ENCODE results near the gene CDH4.

The CDH4 gene

DNA sequence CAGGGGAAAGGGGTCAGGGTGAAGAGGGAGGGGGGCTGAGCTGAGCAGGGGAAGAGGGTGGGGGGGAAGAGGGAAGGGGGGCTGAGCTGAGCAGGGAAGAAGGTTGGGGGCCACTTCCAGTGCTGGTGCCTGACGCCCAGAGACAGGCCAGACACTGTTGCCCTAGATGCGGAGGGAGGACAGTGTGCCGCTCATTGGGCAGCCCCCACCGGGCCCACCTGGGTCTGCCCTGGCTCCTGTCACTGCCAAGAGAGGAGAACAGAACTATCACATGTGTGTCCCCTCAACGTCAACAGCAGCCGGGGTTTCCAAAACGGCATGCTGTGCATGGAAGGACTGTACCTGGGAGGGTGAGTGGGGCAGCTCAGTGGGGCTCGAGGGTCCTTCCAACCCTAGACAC is 342.1 kb downstream of the CDH4 start:
- no peak for DNase-seq

DNA sequence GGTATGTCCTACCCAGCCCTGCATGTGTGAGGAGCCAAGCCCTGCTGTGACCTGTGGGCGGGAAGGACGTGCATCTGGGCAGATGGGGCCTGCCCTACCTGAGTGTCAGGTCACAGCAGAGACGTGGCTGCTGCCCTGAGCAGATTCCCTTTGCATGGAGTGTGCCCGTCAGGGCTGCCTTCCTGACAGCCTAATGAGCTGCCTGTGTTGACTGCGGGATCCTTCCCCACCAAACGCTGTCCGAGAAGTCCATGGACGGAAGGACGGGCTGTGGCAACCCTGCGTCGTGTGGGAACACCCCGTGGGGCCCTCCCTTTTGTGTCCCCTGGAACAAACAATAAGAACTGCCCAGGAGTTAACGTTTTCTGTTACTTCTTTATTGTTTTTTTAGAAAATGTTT is 343.2 kb downstream of the CDH4 start:
- no peak for DNase-seq

DNA sequence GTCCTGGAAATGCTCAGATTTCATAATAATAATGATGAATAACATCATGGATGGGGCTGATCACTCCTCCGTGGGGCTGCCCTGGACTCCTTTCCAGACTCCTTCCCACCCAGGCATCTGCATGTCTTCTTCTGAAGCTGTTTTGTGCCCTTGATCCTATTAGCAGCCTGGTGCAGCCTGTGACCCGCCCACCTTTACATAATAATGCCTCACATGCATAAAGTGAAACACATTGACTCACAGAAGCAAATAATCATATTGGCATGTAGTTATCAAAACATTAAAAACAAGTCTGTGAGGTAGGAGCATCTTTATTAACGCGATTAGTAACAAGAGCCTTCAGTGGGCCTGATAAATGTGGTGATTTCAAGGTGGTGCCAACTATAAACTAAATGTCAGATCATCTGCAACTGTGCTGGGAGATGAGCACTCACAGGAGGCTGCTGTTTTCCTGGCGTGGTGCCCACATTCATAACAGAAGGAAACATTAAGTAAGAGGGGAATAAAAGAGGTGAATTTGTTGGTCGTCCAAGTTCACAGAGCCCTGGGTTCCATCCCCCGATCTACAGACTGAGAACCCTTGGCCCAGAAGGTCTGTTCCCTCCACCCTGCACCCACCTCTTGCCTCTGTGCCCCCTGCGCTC is 344.7 kb downstream of the CDH4 start:
- DNase-seq: no peak

DNA sequence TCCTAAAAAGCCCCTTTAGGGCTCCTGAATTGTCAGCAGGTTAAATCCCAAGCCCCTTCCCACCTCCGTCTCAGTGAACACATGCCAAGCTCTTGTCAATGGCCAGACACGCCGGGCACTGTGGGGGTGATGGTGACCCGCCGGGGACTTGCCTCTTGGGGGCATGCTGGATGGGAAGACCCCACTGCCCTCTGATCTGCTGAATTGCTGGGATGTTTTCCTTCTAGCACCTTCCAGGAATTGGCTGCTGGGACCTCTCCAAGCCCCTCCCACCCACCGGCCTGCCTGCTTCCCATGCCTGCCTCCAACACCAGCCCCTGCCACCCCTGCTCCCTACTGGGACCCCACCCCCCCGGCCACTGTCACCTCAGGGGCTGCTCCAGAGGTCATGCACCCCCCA is 345.9 kb downstream of the CDH4 start:
- DNase-seq: no peak

DNA sequence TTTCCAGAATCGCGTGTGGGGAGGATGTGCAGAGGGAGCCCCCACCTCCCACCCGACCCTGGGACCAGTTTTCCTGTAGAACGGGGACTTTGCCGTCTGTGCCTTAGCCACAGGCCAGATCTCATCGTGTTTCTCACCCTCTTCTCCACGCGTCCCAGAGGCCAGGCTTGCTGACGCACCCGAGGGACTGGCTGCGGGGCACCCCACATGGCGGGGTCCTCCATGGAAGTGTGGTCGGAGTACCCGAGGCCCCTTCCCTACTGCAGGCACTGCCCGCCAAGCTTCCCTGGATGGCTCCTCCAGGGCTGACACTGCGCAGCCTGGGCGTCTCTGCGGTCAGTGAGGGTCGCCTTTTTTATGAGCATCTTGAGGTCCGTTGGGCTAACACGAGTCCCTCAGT is 346.5 kb downstream of the CDH4 start:
- no peak for DNase-seq

DNA sequence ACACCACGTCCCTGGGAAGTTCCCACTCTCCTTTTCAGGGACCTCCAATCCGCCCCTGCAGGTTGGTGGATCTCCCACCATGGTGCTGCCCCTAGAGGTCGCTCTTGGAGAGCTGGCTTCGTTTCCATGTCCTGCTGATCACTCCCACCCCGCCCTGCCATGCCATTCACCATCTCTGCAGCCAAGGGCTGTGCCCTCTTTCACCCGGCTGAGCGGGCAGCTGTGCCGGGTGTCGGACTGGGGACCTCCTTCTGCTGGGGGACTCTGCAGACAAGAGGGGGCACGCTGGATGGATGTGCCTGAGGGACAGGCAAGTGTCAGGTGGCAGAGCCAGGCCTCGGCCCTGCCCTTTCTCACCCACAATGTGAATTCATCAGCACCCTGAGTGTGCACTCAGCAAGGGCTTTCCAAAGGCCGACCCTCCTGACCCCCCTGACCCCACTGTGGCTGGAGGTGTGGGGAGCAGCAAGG is 347.0 kb downstream of the CDH4 start:
- no peak for DNase-seq

DNA sequence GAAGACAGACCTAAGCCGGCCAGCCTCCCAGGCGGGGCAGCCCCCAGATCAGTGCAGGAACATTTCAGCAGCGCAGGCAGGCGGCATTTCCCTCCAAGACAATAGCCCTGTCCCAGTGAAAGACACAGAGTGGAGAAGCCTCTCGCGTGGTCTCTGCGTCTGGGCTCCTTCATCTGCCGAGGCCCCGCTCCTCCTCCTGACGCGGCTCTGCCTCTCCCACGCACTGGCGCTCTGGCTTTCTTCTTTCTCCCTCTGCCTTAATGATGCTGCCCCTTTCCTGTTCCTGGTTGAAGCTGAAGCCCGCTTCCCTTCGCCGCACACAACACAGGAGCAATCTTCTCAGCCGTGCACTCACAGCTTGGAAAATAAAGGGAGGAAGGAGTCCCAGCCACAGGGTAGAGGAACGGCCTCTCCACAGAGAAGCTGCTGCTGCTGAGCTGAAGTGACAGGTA is 347.5 kb downstream of the CDH4 start:
- DNase-seq: no peak

DNA sequence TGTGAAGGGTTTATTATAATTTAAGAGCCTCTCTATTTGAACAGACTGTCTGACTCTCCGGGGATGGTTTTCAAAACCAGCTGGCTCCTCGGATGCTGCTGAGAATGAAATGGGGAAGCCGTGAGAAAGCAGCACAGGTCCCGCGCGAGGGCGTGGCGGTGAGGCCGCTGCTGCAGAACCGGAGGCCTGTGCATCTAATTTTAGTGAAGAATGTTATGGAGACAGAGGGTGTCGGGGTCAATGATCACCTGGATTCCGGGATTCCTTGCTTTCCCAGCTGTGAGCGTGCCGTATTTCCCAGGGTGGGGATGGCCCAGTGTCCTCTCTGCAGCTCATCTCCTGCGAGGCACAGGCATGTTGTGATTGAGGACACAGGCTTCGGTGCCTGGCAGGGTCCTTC is 348.0 kb downstream of the CDH4 start:
- no peak for DNase-seq

DNA sequence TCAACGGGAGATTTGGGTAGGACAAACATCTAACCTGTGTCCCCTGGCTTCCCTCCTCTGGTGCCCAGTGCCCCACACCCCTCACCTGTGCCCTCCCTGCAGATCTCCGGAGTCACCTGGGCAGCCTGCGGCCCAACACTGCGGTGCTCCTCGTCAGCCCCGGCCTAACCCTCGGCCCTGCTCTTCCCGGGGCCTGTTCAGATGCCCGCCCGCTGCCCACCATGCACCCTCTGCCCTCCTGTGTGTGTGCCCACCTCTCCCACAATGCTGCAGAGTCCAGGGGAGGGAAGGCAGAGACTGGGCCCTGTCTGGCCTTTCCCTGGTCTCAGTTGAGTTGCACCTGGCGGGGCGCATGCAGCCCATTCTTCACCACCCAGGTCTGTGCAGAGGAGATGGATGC is 349.3 kb downstream of the CDH4 start:
- no peak for DNase-seq

DNA sequence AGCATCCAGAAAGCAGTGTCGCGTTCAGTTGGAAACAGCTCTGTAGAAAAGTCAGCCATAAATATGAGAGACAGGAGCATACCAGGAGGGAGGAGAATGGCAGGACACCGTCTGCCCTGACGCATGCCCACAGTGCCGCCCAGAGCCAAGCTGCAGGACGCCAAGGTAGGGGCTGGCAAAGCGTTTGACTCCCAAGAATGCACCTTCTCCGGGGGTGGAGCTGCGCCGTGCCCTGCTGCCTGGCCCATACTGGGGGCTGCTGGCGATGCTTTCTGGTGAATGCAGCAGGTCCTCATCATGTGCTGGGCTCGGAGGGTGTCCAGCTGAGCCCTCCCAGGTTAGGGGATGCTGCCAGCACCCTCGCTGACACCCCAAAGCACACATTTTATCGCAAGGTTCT is 349.8 kb downstream of the CDH4 start:
- no peak for DNase-seq

DNA sequence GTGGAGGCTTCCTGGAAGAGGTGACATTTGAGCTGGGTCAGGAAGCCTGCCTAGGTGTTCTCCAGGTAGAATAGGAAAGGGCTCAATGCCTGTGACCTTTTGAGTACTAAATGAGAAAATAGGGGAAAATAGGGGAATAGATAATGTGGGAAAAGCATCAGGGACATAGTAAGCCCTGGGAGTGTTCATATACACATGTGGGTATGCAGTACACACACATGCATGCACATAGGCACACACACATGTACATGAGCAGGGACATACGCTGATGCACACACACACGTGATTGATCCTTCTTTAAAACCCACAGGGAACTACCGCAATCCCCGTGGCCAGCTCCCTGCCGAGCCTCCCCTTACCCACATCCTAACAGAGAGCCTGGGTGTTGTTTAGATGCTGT is 351.7 kb downstream of the CDH4 start:
- no peak for DNase-seq

DNA sequence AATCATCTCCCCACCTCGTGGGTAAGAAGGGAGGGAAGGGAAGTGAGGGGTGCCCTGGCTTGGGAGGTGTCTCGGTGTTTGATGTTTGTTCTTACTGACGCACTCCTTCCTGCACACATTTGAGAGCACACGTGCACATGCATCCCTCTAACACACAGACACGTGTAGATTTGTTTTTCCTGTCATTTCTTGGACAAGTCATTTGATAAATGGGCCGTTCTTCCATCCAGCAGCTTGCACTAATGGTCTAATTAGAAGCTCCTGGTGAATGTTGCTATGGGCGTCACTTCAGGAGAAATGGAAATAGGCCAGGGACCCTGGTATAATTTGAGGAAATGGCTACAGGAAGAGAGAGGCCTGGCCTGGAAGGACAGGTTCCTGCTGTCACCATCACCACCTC is 352.5 kb downstream of the CDH4 start:
- DNase-seq: no peak

DNA sequence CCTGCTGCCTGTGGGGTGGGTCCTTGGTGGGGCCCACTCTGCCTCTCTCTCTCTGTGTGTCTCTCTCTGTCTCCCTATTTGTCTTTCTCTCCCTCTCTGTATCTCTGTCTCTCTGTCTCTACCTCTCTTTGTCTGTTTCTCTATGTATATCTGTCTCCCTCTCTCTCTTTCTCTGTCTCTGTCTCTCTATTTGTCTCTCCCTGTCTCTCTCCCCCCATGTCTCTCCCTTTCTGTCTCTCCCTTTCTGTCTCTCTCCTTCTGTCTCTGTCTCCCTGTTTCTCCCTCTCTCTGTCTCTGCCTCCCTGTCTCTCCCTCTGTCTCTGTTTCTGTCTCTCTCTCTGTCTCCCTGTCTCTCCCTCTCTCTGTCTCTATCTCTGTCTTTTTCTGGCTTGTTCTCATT is 353.2 kb downstream of the CDH4 start:
- no peak for DNase-seq

DNA sequence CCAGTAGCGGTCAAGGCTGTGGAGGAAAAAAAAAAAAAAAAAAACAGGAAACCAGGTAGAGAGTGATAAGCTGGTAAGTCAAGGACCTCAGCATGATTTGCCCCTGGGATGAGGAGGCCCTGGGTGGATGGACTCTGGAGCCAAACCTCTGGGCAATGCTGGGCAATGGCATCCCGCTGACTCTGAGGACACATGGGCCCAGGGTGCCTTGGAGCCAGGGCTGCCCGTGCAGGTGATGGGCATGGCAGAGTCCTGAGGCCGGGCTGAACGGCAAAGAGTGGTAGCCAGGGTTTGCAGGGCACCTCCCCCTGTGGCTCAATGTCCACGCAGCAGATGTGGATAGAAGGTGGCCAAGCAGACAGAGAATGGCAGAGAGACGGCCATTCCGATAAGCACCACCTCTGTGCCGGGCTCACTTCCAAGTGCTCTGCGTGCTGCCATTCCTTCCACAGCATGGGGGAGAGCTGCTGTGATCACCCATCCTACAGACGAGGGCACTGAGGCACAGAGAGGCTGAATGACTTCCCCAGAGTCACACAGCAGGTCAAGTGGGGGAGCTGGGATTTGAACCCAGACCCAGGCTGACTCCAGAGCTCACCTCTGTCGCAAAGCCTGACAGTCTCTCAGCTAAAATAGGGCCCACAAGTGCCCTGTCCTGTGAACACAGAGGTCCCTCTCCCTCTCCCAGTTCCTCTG is 353.9 kb downstream of the CDH4 start:
- no peak for DNase-seq

DNA sequence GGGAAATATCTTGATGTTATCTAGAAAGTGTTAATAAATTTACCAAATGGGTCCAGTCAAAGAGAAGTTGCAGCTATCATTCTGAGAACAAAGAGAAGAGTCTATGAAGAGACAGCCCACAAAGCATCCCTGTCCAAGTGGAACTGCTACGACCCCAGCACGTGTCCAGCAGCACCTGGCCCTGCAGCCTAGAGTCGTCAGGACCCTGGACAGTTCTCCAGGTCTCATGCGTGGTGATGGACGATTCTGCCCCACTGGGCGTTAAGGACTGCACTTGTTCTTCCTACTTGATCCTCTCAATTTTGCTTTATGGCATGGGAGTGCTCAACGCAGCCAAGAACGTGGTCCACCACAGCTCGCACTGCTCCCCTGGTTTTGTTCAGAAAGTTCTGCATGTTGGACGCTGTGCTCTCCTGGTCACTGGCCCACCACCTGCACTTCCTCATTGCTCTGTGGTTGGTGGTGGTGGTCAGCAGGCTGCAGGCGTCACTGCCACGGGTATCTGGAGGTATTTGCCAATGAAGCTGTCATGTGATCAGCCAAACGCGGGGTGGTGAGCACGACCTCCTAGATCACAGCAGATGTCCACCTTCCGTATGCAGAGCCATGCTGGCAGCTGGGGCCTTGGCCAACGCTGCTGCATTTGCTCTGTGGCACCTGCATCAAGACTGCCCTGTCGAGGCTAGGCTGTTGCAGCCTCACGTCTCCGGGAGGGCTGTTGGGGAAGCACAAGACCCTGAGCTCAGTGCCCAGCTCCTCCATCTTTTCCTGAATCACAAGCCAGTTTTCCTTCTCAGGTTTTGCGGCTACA is 356.4 kb downstream of the CDH4 start:
- DNase-seq: no peak

DNA sequence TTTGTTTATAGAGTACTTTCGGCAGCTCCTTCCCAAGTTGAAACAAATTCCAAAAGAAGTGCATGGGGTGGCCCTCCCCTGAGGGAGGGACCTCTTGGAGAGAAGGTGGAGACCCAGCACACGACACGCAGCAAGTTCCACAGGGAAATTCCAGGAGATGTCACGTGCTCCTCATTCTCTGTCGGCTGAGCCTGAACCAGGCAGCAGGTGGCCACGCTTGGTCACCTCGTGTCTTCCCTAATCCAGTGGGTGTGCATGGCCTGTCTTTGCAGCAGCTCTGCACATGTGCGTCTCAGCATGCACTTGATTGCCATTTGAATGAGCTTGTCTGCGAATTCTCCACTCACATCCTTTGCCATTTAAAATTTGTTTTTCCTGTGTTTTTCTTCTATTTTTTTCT is 357.4 kb downstream of the CDH4 start:
- DNase-seq: no peak

DNA sequence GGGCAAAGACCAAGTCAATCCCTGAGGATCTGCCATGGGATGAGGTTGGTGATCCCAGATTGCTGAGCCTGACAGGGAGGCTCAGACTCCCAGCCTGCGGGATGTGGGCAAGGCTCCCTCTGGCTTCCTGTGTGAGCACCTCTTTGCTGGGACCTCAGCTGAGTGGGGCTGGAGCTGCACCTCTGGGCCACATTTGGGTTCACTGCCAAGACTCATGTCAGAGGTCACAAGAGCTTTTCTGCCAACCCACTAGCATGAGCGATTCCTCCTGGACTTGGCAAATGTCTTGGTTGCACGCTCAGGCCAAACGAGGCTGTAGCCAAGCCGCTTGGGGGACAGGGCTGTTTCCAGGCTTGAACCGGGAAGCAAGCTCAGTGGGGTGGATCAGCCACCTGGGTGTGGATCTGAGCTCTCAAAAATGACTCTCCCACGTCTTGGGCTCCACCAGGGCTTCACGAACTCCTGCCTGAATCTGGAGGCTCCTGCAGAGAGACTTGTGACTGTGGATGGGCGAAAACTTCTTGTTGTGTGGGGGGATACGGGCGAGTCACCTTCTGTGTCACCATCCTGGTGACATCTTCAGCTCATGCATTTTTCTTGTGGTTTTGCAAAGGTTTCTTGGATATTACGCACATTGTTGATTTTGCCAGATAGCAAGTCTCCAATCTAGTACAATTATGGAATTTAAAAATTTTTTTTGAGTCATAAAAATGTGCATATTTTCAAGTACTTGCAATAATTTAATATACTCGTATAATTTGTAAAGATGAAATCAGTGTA is 359.5 kb downstream of the CDH4 start:
- DNase-seq: no peak

DNA sequence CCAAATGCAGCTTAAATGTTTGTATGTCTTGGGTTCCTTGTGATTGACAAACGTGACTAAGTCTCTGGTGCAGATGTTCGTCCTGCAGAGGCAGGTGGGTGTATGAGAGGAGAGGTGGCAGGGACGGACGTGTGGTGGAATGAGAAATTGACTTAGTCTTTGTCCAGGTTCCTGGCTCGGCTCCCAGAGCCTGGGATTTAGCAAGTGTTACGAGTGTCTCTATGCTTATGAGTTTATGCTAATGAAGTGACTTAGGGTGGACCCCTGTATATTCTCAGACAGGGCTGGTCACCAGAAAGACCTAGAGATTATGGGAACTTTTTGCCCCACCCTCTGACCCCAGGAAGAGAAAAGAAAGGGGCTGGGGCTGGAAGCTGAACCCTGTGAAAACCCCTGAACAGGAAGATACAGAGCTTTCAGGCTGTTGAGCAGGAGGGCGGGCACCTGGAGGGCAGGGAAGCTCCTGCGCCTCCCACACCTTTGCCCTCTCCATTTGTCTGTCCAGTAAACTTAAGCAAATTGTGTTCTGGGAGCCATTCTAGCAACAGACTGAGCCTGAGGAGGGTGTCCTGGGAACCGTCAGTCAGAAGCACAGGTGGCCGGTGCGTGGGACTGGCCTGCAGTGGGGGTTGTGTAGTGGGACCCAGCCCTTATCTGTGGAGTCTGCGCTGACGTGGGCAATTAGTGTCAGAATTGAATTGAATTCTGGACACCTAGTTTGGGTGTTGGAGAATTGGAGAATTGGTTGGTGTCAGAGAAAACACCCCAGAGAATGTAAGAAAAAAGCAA is 362.1 kb downstream of the CDH4 start:
- DNase-seq: no peak

DNA sequence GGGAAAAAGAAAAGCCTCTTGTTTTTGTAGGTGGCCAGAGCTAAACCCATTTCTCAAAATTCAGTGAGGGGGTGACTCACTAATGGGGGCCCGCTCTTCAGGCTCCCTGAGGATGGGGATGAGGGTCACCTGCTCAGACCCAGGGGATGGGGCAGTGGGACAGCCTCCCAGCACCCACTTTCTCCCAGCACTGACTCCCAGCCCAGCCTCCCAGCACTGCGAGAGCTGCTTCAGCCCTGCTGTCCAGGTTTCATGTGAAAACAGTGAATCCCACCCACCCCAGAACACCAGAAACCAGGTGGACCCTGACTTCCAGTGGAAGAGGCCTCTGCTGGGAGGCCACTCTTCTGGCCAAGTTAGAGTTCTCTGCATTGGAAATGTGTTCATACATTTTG is 362.6 kb downstream of the CDH4 start:
- DNase-seq: no peak

DNA sequence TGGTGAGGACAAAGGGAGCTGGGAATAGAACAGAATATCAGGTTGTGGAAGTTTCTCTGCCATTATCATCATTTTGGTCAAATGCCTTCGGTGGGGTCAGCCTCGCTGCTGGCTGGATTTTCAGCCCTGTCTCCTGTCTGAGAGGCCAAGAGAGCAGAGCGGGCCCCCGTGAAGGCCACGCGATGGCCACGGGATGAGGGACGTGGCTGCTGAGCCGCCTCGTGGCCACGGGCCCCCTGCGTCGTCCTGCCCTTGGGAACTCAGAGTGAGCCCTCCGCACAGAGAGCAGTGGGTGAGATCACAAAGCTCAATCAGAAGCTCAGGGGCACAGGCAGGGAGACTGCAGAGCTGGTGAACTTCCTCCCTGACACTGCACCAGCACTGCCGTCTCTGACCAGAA is 363.7 kb downstream of the CDH4 start:
- no peak for DNase-seq

DNA sequence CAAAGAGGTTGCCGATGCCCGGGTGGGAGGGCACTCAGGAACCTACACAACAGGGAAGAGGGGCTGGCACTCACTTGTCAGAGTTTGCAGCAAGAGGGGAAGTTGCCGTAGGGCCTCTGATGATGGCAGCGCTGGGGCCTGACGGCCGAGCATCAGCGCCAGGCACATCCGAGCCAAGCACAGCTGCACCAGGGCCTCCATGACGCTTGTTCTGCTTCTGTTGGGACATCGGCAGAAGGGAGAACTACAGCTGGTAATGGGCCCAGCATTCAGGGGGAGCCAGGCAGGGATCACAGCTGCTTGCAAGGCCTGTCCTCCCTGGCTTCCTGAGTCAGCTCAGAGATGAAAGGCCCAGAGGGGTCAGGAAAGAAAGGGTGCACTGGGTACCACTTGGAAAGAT is 367.7 kb downstream of the CDH4 start:
- DNase-seq: no peak

DNA sequence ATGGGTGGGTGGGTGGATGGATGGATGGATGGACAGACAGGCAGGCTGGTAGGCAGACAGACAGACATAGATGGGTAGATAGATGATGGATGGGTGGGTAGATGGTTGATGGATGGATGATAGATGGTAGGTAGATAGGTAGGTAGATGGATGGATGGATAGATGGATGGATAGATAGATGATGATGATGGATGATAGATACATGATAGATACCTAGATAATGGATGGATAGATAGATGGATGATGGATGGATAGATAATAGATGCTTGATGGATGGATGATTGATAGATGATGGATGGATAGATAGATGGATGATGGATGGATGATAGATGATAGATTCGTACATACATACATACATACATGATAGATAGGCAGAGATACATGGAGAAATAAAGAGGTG is 368.1 kb downstream of the CDH4 start:
- no peak for DNase-seq

Measured in CD4-positive, alpha-beta T cell treated with Interleukin-15 for 1 hour (primary cell).